Stimulated activated naive B cell treated with anti-CD40 and anti-IgM and Interleukin-4, amounts not matched to agents 10 μg/mL and 1 μg/mL and 100 μg/mL, for 72 hours (primary cell): ENCODE data around the gene EXTL1.

Source experiments
- ATAC-seq, 2 donors: fragments of 150-1000 bp; cut with Tn5 transposase; replicated peaks; 2 replicates each; pipeline ENCODE4 v1.10.0; 2021; ENCODE audit warnings: moderate library complexity in 1 of 2
- DNase-seq: peaks from one replicate; pipeline ENCODE4 v3.0.0; 2021
- H3K27ac Mint-ChIP-seq: one replicate; pipeline ENCODE4 v1.8.0; 2022; ENCODE audit warnings: mild to moderate bottlenecking, mixed read lengths
- H3K27me3 Mint-ChIP-seq, 2 donors: one replicate each; pipeline ENCODE4 v1.8.0; 2022; ENCODE audit warnings: mixed read lengths in 2 of 2
- H3K36me3 Mint-ChIP-seq, 2 donors: one replicate each; pipeline ENCODE4 v1.8.0; 2022; ENCODE audit warnings: mixed read lengths in 2 of 2, mild to moderate bottlenecking in 1 of 2
- H3K4me1 Mint-ChIP-seq, 2 donors: one replicate each; pipeline ENCODE4 v1.8.0; 2022; ENCODE audit warnings: mixed read lengths in 2 of 2, mild to moderate bottlenecking in 1 of 2
- H3K4me3 Mint-ChIP-seq, 2 donors: one replicate each; pipeline ENCODE4 v1.8.0; 2022; ENCODE audit warnings: mild to moderate bottlenecking in 2 of 2, mixed read lengths in 2 of 2, moderate library complexity in 1 of 2
- H3K9me3 Mint-ChIP-seq, 2 donors: one replicate each; pipeline ENCODE4 v1.8.0; 2022; ENCODE audit warnings: mixed read lengths in 2 of 2, mild to moderate bottlenecking in 1 of 2

EXTL1 gene

DNA sequence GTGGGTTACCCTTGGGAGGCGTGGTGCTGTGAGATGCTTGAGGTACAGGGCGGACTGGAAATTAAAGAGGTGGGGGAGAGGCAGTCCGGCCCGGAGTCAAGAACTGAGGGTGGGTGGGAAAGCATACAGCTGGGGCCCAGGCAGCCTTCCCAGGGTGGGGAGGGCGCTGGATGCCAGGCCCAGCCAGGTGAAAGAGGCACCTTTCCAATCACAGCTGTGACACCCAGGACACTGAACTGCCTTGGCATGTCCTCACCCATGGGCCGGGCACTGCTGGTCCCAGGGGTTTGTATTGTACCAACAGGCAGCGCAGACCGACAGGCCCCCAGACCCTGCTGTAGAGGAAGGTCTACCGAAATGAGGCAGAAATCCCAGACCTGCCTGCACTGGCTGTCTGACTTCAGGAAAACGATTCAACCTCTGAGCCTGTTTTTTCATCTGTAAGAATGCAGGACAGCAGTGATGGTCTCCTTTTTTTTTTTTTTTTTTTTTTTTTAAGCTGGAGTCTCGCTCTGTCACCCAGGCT, 15.2 kb downstream of the EXTL1 start:
- H3K4me1 Mint-ChIP-seq = peaks cover 18 to 24% of the 10 kb centered on the region in 2 donors
- H3K9me3 Mint-ChIP-seq = no peaks in the 10 kb centered on the region
- ATAC-seq (no peak), DNase-seq (no peak)
- peaks cover 28 to 42% of the 10 kb centered on the region in 2 donors for H3K27me3 Mint-ChIP-seq
- H3K27ac Mint-ChIP-seq = no peak overlapping the region
- peak overlapping the region in 1 of 2 donors; percentile 10 for H3K4me3 Mint-ChIP-seq
- no peaks in the 10 kb centered on the region for H3K36me3 Mint-ChIP-seq

DNA sequence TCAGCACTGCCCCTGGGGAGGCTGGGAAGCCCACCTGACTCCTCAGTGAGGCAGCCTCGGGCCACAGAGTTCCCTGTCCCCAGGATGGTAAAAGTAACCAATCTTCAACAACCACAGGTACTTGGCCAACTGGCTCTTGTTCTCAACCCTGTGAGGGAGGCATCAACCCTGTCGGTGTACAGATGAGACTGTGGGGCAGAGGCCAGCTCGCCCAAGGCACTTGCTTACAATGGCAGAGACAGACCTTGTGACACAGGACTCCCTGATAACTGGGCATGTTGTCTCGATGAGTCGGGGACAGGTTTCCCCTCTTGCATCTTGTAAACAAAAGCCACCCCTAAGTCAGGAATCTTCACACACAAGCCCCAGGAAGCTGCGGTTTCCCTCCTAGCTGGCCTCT, 16.3 kb downstream of the EXTL1 start:
- ATAC-seq (no peak), DNase-seq (no peak)
- no peak overlapping the region for H3K4me3 Mint-ChIP-seq
- H3K36me3 Mint-ChIP-seq = no peaks in the 10 kb centered on the region
- no peaks in the 10 kb centered on the region for H3K9me3 Mint-ChIP-seq
- H3K27ac Mint-ChIP-seq = no peak overlapping the region
- peaks cover 18 to 24% of the 10 kb centered on the region in 2 donors for H3K4me1 Mint-ChIP-seq
- peaks cover 29 to 43% of the 10 kb centered on the region in 2 donors for H3K27me3 Mint-ChIP-seq

DNA sequence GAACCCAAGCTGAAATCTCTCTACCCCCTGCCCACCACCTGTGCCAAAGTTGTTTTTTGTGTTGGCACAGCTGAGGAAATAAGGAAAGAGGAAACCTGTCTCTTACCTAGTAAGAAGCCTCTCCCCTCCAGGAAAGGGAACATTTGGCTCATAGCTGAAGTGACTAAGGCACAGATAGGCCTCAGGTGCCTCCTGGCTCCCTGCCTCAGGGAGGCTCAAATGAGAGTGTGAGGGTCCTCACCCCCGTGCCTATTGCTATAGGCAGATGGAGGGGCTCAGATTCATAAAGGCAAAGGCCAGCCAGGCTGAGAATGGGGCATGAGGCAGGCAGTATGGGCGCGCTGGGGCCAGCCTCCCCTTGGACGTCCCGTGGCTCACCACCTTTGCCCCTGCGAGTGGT, 16.9 kb downstream of the EXTL1 start:
- H3K4me3 Mint-ChIP-seq = no peak overlapping the region
- H3K36me3 Mint-ChIP-seq = no peaks in the 10 kb centered on the region
- H3K27ac Mint-ChIP-seq = no peak overlapping the region
- no peak for DNase-seq
- no peaks in the 10 kb centered on the region for H3K9me3 Mint-ChIP-seq
- peaks cover 34 to 48% of the 10 kb centered on the region in 2 donors for H3K27me3 Mint-ChIP-seq
- H3K4me1 Mint-ChIP-seq = peaks cover 18 to 24% of the 10 kb centered on the region in 2 donors
- ATAC-seq = no peak

DNA sequence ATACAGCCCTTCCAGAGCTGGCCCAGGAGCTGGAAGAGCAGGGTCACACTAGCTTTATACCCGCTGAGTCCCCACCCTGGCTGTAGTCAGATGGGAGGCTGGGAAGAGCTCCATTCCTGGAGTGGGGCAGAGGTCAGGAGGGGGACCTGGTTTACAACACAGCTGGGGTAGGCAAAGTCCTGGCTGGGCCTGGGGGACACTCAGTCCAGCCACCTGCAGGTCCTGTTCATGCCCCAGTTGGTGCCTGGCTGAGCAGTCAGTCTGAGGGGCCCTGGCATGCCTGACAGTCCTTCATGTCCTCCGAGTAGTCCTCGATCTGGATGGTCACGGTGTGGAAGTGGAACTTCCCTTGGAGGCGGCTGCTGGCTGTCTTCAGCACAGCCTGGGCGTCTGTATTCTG, 17.3 kb downstream of the EXTL1 start:
- Mint-ChIP-seq H3K27ac (no peak overlapping the region), H3K36me3 (no peaks in the 10 kb centered on the region), H3K9me3 (no peaks in the 10 kb centered on the region), H3K27me3 (peaks cover 34 to 48% of the 10 kb centered on the region in 2 donors), H3K4me1 (peaks cover 18 to 24% of the 10 kb centered on the region in 2 donors), H3K4me3 (no peak overlapping the region)
- no peak for DNase-seq
- ATAC-seq = no peak

DNA sequence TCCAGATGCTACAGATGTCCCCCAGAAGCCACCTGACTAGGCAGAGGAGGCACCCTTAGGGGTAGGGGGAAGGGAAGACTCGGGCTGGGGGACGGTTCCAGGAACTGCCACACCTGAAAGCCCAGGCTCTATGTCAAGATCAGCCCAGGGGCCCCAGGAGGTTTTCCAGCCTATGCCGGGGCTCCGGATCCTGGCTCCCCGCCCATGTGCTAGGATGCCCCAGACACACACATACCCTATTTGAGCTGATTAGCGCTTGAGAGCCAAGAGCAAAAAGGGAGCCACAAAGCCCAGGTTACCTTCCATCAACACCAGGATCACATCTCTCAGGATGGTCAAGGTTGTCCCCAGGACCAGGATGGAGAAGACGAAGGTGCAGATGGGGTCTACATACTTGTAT, 19.8 kb downstream of the EXTL1 start:
- peaks cover 7 to 11% of the 10 kb centered on the region in 2 donors for H3K4me1 Mint-ChIP-seq
- ATAC-seq (no peak), DNase-seq (no peak)
- H3K4me3 Mint-ChIP-seq = no peak overlapping the region
- H3K27ac Mint-ChIP-seq = no peak overlapping the region
- peaks cover 43 to 56% of the 10 kb centered on the region in 2 donors for H3K27me3 Mint-ChIP-seq
- no peaks in the 10 kb centered on the region for H3K9me3 Mint-ChIP-seq
- no peaks in the 10 kb centered on the region for H3K36me3 Mint-ChIP-seq

DNA sequence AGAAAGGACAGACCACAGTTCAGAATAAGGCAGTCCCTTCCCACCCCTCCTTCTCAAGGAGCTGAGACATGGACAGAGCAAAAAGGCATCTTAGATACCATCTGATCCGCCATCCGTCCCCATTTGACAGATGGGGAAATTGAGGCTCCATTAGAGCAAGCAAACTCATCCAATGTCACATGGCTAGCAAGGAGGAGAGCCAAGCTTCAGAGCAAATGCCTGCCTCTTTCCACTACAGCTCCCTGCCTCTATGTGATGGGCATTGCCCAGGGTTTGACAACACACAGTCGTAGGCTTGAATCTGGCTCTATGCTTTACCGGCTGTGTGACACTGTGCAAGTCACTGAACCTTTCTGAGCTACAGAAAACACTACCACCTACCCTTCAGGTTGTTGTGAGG, 20.4 kb downstream of the EXTL1 start:
- peaks cover 5 to 12% of the 10 kb centered on the region in 2 donors for H3K4me1 Mint-ChIP-seq
- ATAC-seq = no peak
- H3K36me3 Mint-ChIP-seq = no peaks in the 10 kb centered on the region
- no peak for DNase-seq
- H3K27me3 Mint-ChIP-seq = peaks cover 45 to 58% of the 10 kb centered on the region in 2 donors
- H3K4me3 Mint-ChIP-seq = no peak overlapping the region
- H3K27ac Mint-ChIP-seq = no peak overlapping the region
- no peaks in the 10 kb centered on the region for H3K9me3 Mint-ChIP-seq

DNA sequence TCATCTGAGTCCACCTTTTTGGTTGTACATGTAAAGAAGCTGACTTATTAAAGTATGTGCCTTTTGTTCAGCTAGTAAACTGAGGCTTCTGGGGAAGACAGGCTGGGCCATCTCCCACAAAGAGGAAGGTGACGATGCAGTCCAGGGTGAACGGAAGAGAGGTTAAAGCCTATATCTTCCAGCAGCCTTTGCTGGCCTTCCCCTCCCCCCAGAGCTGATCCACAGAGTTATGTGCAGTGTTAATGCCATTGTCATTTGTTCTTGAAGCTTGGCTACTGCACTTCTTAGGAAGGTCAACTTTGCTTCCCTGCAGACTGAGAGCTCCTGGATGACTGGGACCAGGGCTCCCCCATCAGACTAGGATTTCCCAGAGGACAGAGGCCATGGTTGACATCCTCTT, 22.2 kb downstream of the EXTL1 start:
- H3K4me1 Mint-ChIP-seq = peaks cover 5 to 12% of the 10 kb centered on the region in 2 donors
- H3K36me3 Mint-ChIP-seq = no peaks in the 10 kb centered on the region
- H3K27ac Mint-ChIP-seq = no peak overlapping the region
- ATAC-seq (no peak), DNase-seq (no peak)
- H3K9me3 Mint-ChIP-seq = no peaks in the 10 kb centered on the region
- H3K4me3 Mint-ChIP-seq = no peak overlapping the region
- H3K27me3 Mint-ChIP-seq = peaks cover 52 to 72% of the 10 kb centered on the region in 2 donors

DNA sequence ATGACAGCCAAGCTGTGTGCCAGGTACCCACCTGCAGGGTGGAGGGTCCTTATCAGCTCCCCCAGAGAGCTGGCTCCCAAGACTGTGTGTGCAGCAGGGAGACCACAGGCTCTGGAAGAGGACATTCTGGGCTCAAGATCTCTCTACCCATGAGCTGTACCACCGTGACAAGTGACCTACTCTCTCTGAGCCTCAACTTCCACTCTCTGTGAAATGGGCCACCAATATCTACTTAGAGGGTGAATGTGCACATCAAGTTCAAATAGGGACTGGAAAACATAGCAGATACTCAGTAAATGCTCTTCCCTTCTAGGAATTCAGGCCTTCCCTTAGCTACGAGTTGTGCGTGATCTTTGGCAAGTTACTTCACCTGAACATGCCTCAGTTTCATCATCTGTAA, 22.8 kb downstream of the EXTL1 start:
- peaks cover 55 to 79% of the 10 kb centered on the region in 2 donors for H3K27me3 Mint-ChIP-seq
- no peaks in the 10 kb centered on the region for H3K9me3 Mint-ChIP-seq
- ATAC-seq (no peak), DNase-seq (no peak)
- H3K4me3 Mint-ChIP-seq = no peak overlapping the region
- H3K36me3 Mint-ChIP-seq = no peaks in the 10 kb centered on the region
- no peak overlapping the region for H3K27ac Mint-ChIP-seq
- peaks cover 5 to 12% of the 10 kb centered on the region in 2 donors for H3K4me1 Mint-ChIP-seq

DNA sequence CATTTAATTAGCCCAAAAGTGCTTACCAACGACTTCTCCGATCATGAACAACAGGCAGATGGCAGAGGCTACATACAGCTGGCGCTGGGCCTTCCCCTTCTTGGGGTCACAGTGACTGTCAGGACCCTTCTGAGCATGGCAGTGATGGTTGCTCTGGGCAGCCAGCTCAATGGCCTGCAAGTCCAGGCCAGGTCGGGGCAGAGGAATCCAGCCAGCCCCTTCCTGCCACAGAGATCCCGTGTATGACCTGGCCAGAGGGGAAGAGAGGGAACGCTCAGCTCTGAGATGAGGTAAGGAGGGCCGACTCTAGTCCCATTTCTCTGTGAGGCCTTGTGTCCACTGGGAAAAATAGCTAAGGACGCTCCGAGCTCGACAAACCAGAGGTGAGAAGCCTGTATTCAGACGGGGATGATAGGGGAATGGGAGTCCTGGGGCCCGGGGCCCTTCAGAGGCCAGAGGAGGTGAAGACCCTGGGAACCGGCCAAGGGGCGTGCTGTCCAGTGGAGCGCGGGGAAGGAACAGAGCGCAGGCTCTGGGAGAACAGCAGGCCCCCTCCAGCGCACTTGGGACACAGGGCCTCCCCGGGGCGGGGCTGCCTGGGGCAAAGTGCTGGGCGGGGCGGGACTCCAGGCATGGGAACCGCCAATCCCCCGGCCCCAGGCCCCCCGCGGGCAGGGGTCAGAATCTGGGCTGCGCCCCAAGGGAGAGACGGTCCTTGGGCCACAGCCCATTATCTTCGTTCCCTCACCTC, 23.6 kb downstream of the EXTL1 start:
- H3K36me3 Mint-ChIP-seq = no peaks in the 10 kb centered on the region
- H3K27me3 Mint-ChIP-seq = peaks cover 61 to 86% of the 10 kb centered on the region in 2 donors
- peak overlapping the region; percentile 6 for H3K27ac Mint-ChIP-seq
- H3K4me3 Mint-ChIP-seq = peak overlapping the region in 1 of 2 donors; percentile 55
- no peak for DNase-seq
- H3K4me1 Mint-ChIP-seq = peaks cover 5 to 12% of the 10 kb centered on the region in 2 donors
- no peak for ATAC-seq
- no peaks in the 10 kb centered on the region for H3K9me3 Mint-ChIP-seq

DNA sequence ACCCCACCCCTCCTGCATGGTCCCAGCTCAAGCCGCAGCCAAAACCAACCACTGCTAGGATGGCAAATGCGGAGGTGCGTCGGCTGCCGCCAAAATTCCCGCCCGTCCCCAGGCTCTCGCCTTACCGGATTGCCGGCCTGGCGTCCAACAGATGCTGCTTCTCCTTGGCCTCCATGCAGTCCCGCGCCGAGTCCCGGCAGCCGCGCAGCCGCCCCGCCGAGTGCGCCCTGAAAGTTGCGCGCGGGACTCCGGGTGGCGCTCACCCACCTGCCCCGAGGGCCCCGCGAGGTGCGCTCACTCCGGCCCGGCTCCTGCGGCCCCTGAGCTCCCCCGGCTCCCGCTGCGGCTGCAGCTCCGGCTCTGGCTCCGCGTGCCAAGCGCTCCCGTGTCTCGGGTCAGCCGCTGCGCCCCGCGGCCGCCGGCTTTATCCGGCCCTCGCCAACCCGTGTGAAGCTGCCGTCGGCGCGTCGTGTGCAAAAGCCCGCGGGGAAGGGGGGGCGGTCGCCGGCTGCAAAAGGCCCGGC, 24.2 kb downstream of the EXTL1 start, which contains the start of gene SLC30A2:
Gene SLC30A2, minus strand, starts transcription at position 397 of the 524 bp plus-strand sequence. Its CDS starts 222 bp downstream, at position 175.
- Mint-ChIP-seq H3K36me3 (no peaks in the 10 kb centered on the region), H3K27ac (peak within 1 kb of the TSS; percentile 42), H3K27me3 (peaks cover 64 to 91% of the 10 kb centered on the region in 2 donors), H3K4me1 (peaks cover 5 to 12% of the 10 kb centered on the region in 2 donors), H3K9me3 (no peaks in the 10 kb centered on the region), H3K4me3 (peak within 1 kb of the TSS in 1 of 2 donors; percentile 55)
- no peak for DNase-seq
- no peak for ATAC-seq

DNA sequence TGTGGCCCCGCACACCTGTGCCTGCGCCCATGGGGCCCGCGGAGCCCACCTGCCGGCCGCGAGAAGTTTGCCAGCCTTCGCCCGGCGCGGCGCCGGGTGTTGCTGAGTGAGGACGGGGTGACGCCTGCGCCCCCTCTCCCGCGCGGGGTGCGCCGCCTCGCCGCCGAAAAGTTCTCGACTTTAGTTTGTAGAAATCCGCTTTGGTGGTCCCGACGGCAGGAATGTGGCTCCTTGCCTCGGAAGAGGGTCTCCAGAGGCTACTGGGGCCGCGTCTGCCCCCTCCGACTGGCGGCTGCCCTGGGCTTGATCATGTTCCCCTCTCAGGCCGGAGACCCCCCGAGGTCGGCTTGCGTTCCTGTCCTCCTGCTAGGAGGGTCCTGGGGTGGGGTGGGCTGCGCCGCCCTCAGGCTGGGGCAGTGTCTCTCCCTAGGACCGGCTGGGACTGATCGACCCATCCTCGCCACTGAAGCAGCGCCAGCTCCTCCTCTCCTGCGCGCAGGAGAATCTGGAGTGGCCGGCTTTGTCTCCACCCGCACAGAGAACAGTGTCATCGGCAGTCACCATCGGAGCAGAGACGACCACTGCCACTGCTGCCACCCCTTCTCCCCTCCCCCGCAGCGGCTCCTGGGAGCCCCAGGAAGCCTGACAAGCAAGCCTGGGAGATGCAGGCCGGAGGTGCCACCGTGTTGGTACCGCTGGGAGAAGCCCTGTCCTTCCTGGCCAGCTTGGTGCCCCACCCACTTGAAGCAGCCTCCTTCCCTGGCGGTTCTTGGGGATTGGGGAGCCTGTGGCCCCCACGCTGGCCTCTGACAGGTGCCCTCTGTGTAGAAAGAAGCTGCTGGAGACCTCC, 24.9 kb downstream of the EXTL1 start:
- Mint-ChIP-seq H3K4me3 (peak overlapping the region in 1 of 2 donors; percentile 17), H3K27ac (peak overlapping the region; percentile 42), H3K4me1 (peaks cover 5 to 16% of the 10 kb centered on the region in 2 donors), H3K9me3 (no peaks in the 10 kb centered on the region), H3K27me3 (peaks cover 66 to 90% of the 10 kb centered on the region in 2 donors), H3K36me3 (no peaks in the 10 kb centered on the region)
- DNase-seq (no peak), ATAC-seq (no peak)

DNA sequence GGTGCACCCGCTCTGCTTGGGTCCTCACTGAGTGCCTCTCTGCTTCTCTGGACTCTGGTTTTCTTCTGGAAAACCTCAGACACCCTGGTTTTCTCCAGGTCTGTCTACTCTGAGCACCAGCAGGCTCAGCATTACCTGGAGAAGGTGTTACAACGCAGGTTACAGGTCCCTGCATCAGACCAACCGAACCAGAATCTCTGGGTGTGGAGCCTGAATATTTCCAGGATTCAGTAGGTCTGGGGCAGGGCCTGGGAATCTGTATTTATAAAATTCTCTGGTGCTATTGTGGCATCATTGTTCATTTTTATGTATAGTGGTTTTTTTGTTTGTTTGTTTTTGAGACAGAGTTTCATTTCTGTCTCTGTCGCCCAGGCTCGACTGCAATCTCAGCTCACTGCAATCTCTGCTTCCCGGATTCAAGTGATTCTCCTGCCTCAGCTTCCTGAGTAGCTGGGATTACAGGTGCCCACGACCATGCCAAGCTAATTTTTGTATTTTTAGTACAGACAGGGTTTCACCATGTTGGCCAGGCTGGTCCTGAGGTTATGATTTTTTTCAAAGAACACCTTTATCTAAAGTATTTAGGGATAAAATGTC, 25.8 kb downstream of the EXTL1 start:
- no peaks in the 10 kb centered on the region for H3K36me3 Mint-ChIP-seq
- ATAC-seq (no peak), DNase-seq (no peak)
- peaks cover 59 to 88% of the 10 kb centered on the region in 2 donors for H3K27me3 Mint-ChIP-seq
- no peaks in the 10 kb centered on the region for H3K9me3 Mint-ChIP-seq
- H3K4me3 Mint-ChIP-seq = no peak overlapping the region
- H3K27ac Mint-ChIP-seq = no peak overlapping the region
- peaks cover 5 to 16% of the 10 kb centered on the region in 2 donors for H3K4me1 Mint-ChIP-seq

DNA sequence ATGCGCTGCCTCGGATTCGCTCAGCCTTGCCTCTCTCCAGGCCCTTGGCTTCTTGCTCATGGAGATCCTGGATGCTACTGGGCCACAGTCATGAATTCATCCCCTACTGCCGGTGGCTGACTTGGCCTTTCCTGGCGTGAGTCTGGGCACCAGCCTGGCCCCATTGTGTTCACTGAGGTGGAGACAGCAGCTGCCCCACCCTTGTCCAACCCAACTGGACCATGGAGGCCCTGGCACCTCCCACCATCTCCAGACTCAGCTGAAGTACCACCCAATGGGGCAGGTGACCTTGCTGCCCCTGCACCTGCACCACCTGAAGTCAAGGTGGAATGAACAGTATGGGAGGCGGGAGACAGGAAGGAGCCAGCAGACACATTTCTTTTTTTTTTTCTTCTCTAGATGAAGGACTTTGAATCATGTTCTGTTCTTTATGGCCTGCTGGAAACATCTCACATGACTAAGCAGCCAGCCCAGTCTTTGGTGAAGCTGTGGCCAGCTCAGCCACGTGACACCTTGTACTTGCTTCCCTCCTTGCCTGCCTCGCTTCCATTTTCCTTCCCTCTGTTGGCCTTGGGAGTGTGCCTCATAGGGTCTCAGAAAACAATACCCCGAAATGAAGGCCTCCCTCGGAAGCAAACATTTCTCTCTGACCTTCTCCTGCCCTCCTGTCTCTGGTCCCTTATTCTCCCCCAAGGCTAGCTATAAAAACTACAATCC, 28.1 kb downstream of the EXTL1 start:
- Mint-ChIP-seq H3K4me3 (no peak overlapping the region), H3K27ac (no peak overlapping the region), H3K36me3 (no peaks in the 10 kb centered on the region), H3K4me1 (peaks cover 5 to 16% of the 10 kb centered on the region in 2 donors), H3K9me3 (no peaks in the 10 kb centered on the region), H3K27me3 (peaks cover 52 to 81% of the 10 kb centered on the region in 2 donors)
- ATAC-seq (no peak), DNase-seq (no peak)
